IPS DF 6.9 (cell line): ENCODE measurements around the gene FBXO10.
"Not testable (repeated sequence)": the region's sequence is repeated elsewhere in the genome, so short reads cannot be mapped to it uniquely, and the experiment has no call there.

ENCODE experiments used
- DNase-seq: peaks from one replicate; pipeline ENCODE4 v3.0.0-alpha.2; 2013; ENCODE audit warnings: low read depth, low spot score
- H3K27ac ChIP-seq: one replicate; pipeline ENCODE4 v1.5.1; 2013; ENCODE audit warnings: low read length, control low read depth
- H3K27me3 ChIP-seq: 2 replicates; pipeline ENCODE4 v1.6.1; 2013; ENCODE audit warnings: mild to moderate bottlenecking, low read length; ENCODE audit not compliant: control insufficient read depth, insufficient read depth
- H3K36me3 ChIP-seq: 2 replicates; pipeline ENCODE4 v1.6.1; 2013; ENCODE audit warnings: low read length; ENCODE audit not compliant: control insufficient read depth, insufficient read depth
- H3K4me1 ChIP-seq: 2 replicates; pipeline ENCODE4 v1.6.1; 2013; ENCODE audit warnings: low read length; ENCODE audit not compliant: control insufficient read depth, insufficient read depth
- H3K4me3 ChIP-seq: 2 replicates; pipeline ENCODE4 v1.5.1; 2013; ENCODE audit warnings: mild to moderate bottlenecking, low read length
- H3K9me3 ChIP-seq: 2 replicates; pipeline ENCODE4 v1.6.1; 2013; ENCODE audit warnings: low read length, inconsistent platforms; ENCODE audit not compliant: control insufficient read depth, insufficient read depth
- WGBS: extraction: QIAGEN DNeasy Blood & Tissue Kit; methylation state at CpG from one replicate; pipeline ENCODE4 v1.1.7; 2013; ENCODE audit warnings: mixed read lengths, missing lambda C conversion rate; ENCODE audit not compliant: insufficient read length, insufficient coverage; 5-methylcytosine and 5-hydroxymethylcytosine counted together

FBXO10 gene

GRCh38 chr9:37618817-37619216 lies 42.6 kb upstream of the FBXO10 start:
- H3K27me3 ChIP-seq = no peaks in the 10 kb centered on the region
- H3K36me3 ChIP-seq = no peaks in the 10 kb centered on the region
- no peak for DNase-seq
- no peaks in the 10 kb centered on the region for H3K4me1 ChIP-seq
- H3K4me3 ChIP-seq = no peak overlapping the region
- no peaks in the 10 kb centered on the region for H3K9me3 ChIP-seq
- no peak overlapping the region for H3K27ac ChIP-seq
- no CpG with 5 or more reads among the region's 4 CpGs for WGBS

GRCh38 chr9:37617832-37618231 lies 41.7 kb upstream of the FBXO10 start:
- Histone ChIP-seq H3K9me3 (no peaks in the 10 kb centered on the region), H3K27ac (no peak overlapping the region), H3K4me1 (no peaks in the 10 kb centered on the region), H3K27me3 (no peaks in the 10 kb centered on the region), H3K4me3 (no peak overlapping the region), H3K36me3 (no peaks in the 10 kb centered on the region)
- WGBS = no CpG with 5 or more reads among the region's 4 CpGs
- no peak for DNase-seq

GRCh38 chr9:37617161-37617560 lies 41.0 kb upstream of the FBXO10 start:
- no peak overlapping the region for H3K27ac ChIP-seq
- no peak for DNase-seq
- H3K36me3 ChIP-seq = no peaks in the 10 kb centered on the region
- no peak overlapping the region for H3K4me3 ChIP-seq
- H3K27me3 ChIP-seq = no peaks in the 10 kb centered on the region
- WGBS = no CpG with 5 or more reads among the region's 2 CpGs
- H3K4me1 ChIP-seq = no peaks in the 10 kb centered on the region
- H3K9me3 ChIP-seq = no peaks in the 10 kb centered on the region

- Histone ChIP-seq H3K4me3 (no peak overlapping the region), H3K27ac (no peak overlapping the region), H3K4me1 (no peaks in the 10 kb centered on the region), H3K9me3 (no peaks in the 10 kb centered on the region), H3K36me3 (no peaks in the 10 kb centered on the region), H3K27me3 (no peaks in the 10 kb centered on the region)
- DNase-seq = no peak
- no CpG with 5 or more reads among the region's 1 CpG for WGBS
Measured at GRCh38 chr9:37611961-37612360, 35.8 kb upstream of the FBXO10 start.

GRCh38 chr9:37611014-37611413 lies 34.8 kb upstream of the FBXO10 start:
- no peak for DNase-seq
- H3K4me1 ChIP-seq = no peaks in the 10 kb centered on the region
- H3K36me3 ChIP-seq = no peaks in the 10 kb centered on the region
- no peaks in the 10 kb centered on the region for H3K9me3 ChIP-seq
- H3K27ac ChIP-seq = no peak overlapping the region
- no CpG with 5 or more reads among the region's 6 CpGs for WGBS
- no peaks in the 10 kb centered on the region for H3K27me3 ChIP-seq
- H3K4me3 ChIP-seq = no peak overlapping the region

GRCh38 chr9:37609735-37610397 lies 33.7 kb upstream of the FBXO10 start:
- Histone ChIP-seq H3K36me3 (no peaks in the 10 kb centered on the region), H3K4me1 (no peaks in the 10 kb centered on the region), H3K9me3 (no peaks in the 10 kb centered on the region), H3K4me3 (no peak overlapping the region), H3K27me3 (0 out of 2 replicates have a peak, but pooled peaks cover 1% of the 10 kb centered on the region), H3K27ac (no peak overlapping the region)
- WGBS = no CpG with 5 or more reads among the region's 6 CpGs
- no peak for DNase-seq

- Histone ChIP-seq H3K36me3 (no peaks in the 10 kb centered on the region), H3K9me3 (no peaks in the 10 kb centered on the region), H3K27ac (no peak overlapping the region), H3K4me3 (no peak overlapping the region), H3K27me3 (0 out of 2 replicates have a peak, but pooled peaks cover 1% of the 10 kb centered on the region), H3K4me1 (no peaks in the 10 kb centered on the region)
- no peak for DNase-seq
Measured at GRCh38 chr9:37608250-37608649, 32.1 kb upstream of the FBXO10 start.

GRCh38 chr9:37604296-37604695 lies 28.1 kb upstream of the FBXO10 start:
- no peak for DNase-seq
- Histone ChIP-seq H3K4me3 (no peak overlapping the region), H3K9me3 (no peaks in the 10 kb centered on the region), H3K36me3 (no peaks in the 10 kb centered on the region), H3K27ac (no peak overlapping the region), H3K4me1 (no peaks in the 10 kb centered on the region), H3K27me3 (0 out of 2 replicates have a peak, but pooled peaks cover 1% of the 10 kb centered on the region)
- WGBS = no CpG with 5 or more reads among the region's 1 CpG

GRCh38 chr9:37602817-37603216 lies 26.6 kb upstream of the FBXO10 start:
- Histone ChIP-seq H3K4me1 (no peaks in the 10 kb centered on the region), H3K9me3 (no peaks in the 10 kb centered on the region), H3K4me3 (no peak overlapping the region), H3K36me3 (no peaks in the 10 kb centered on the region), H3K27me3 (0 out of 2 replicates have a peak, but pooled peaks cover 1% of the 10 kb centered on the region), H3K27ac (no peak overlapping the region)
- no peak for DNase-seq
- no CpG with 5 or more reads among the region's 5 CpGs for WGBS

- not testable (repeated sequence) for H3K9me3 ChIP-seq, H3K27ac ChIP-seq, H3K4me3 ChIP-seq, H3K27me3 ChIP-seq, H3K36me3 ChIP-seq, H3K4me1 ChIP-seq, DNase-seq
- WGBS = no CpG with 5 or more reads among the region's 4 CpGs
Measured at GRCh38 chr9:37602061-37602460, 25.9 kb upstream of the FBXO10 start.

- Histone ChIP-seq H3K27ac (no peak overlapping the region), H3K27me3 (no peaks in the 10 kb centered on the region; the same call in 1 of the 2 replicates), H3K4me3 (no peak overlapping the region), H3K9me3 (no peaks in the 10 kb centered on the region), H3K36me3 (no peaks in the 10 kb centered on the region), H3K4me1 (no peaks in the 10 kb centered on the region)
- no CpG with 5 or more reads among the region's 2 CpGs for WGBS
- DNase-seq = no peak
Measured at GRCh38 chr9:37596504-37596903, 20.3 kb upstream of the FBXO10 start.
